Stimulated activated CD4-positive, alpha-beta T cell treated with anti-CD3 and anti-CD28 coated beads, TNF-alpha, amount 100 ng/mL, for 1 hour (primary cell): Measurements from ENCODE around the gene LMTK3.
A peak's percentile ranks its signal among the peaks of the same experiment; 100 is the strongest.

ENCODE experiments used
- DNase-seq, 3 donors: peaks; one replicate each; pipeline ENCODE4 v3.0.0-alpha.2; 2020; ENCODE audit warnings: low read depth in 3 of 3, low spot score in 1 of 3

The LMTK3 gene

GRCh38 chr19:48473161-48473966, 38.3 kb downstream of the LMTK3 start:
- DNase-seq = no peak

- no peak for DNase-seq
These were observed 39.8 kb downstream of the LMTK3 start for GRCh38 chr19:48471836-48472235.

GRCh38 chr19:48470856-48471255, 40.8 kb downstream of the LMTK3 start:
- no peak for DNase-seq

- DNase-seq = no peak
These were observed 41.5 kb downstream of the LMTK3 start for GRCh38 chr19:48469934-48470680.

- DNase-seq = peak in 2 of 3 donors; percentile 21 to 47
These were observed 42.2 kb downstream of the LMTK3 start, which contains the start of gene CYTH2 for GRCh38 chr19:48469289-48469881. CYTH2 (plus strand) TSS chr19:48469369; CDS start chr19:48469508, 139 bp downstream.

GRCh38 chr19:48468772-48469288, 42.8 kb downstream of the LMTK3 start:
- DNase-seq = peak; percentile 93 to 99 (median 99)

GRCh38 chr19:48466561-48467325, 44.9 kb downstream of the LMTK3 start:
- no peak for DNase-seq

GRCh38 chr19:48465215-48465614, 46.4 kb downstream of the LMTK3 start:
- no peak for DNase-seq

GRCh38 chr19:48461982-48462655, 49.5 kb downstream of the LMTK3 start:
- no peak for DNase-seq

- DNase-seq = no peak
These were observed 50.0 kb downstream of the LMTK3 start for GRCh38 chr19:48461651-48461981.

GRCh38 chr19:48458016-48458415, 53.6 kb downstream of the LMTK3 start:
- no peak for DNase-seq

- DNase-seq = no peak
These were observed 54.8 kb downstream of the LMTK3 start for GRCh38 chr19:48456864-48457263.

GRCh38 chr19:48455908-48456562, 55.6 kb downstream of the LMTK3 start:
- no peak for DNase-seq

- no peak for DNase-seq
These were observed 56.3 kb downstream of the LMTK3 start, which contains the start of gene KCNJ14 for GRCh38 chr19:48455171-48455907. KCNJ14 (plus strand) TSS chr19:48455574; CDS start chr19:48461725, 6,151 bp downstream.

- DNase-seq = no peak
These were observed 57.4 kb downstream of the LMTK3 start for GRCh38 chr19:48454150-48454730.

- no peak for DNase-seq
These were observed 59.1 kb downstream of the LMTK3 start for GRCh38 chr19:48452289-48453190.

GRCh38 chr19:48451624-48452023, 60.0 kb downstream of the LMTK3 start:
- DNase-seq = no peak

- no peak for DNase-seq
These were observed 60.8 kb downstream of the LMTK3 start for GRCh38 chr19:48450863-48451262.
